ENCODE results near the gene PNCK.

PNCK gene

DNA sequence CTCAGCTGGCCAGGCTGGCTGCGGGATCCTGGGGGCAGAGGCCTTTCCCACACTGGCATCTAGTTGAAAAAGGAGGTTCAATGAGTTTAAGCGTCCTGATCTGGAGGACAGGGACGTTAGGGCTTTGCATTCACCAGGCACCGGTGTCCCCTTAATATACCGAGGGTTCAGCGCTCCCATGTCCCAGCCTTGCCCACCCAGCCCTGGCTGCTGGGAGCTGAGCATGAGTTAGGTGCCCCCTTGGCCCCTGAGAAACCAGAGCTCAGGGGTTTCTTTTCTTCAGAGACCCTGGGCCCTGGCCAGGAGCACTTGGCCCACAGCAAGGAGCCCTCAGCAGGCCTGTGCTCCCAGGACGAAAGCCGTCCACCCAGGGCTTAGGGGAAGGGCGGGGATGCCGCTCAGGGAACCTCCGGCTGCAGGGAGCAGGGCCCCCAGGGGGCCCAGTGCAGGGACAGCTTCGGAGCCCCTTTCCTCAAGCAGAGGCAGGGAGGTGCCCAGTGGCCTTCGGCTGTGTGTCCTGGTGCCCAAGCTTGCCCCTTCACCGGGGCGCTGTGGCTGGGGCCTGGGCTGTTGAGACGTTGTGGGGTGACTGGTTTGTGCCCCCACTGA is 47.5 kb downstream of the PNCK start:
- DNase-seq: no peak

DNA sequence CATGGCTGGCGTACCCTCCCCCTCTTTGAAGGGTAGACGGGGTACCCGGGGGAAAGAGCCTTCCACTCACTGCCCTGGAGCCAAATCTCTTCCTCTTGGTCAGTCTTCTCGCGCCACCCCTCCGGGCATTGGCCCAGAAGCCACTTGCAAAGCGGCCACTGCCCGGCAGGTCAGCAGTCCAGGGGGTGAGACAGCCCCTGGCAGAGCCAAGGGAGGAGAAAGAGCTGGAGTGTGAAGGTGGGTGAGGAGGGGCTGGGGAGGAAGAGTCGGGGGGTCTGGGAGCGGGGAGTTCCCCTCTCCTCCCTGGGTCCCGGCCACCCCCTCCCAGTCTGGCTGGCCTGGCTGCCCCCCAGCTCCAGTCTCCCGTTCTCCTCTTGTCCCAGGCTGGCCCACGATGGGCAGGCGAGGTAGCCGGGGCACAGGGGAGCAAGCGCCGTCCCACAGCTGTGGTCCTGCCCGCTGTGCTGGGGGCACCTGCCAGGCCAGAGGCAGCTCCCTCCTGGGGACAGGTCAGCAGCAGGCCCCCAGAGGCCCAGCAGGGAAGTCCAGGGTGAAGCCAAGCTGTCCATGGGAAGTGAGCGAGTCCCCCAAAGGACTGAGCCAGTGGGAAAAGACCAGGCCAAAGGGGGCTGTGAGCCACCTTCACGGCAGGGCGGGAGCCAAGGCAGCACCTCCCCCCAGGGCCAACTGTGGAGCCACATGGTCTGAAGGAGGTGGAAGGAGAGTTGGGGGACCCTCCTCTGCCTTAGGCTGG is 48.2 kb downstream of the PNCK start:
- no peak for DNase-seq

DNA sequence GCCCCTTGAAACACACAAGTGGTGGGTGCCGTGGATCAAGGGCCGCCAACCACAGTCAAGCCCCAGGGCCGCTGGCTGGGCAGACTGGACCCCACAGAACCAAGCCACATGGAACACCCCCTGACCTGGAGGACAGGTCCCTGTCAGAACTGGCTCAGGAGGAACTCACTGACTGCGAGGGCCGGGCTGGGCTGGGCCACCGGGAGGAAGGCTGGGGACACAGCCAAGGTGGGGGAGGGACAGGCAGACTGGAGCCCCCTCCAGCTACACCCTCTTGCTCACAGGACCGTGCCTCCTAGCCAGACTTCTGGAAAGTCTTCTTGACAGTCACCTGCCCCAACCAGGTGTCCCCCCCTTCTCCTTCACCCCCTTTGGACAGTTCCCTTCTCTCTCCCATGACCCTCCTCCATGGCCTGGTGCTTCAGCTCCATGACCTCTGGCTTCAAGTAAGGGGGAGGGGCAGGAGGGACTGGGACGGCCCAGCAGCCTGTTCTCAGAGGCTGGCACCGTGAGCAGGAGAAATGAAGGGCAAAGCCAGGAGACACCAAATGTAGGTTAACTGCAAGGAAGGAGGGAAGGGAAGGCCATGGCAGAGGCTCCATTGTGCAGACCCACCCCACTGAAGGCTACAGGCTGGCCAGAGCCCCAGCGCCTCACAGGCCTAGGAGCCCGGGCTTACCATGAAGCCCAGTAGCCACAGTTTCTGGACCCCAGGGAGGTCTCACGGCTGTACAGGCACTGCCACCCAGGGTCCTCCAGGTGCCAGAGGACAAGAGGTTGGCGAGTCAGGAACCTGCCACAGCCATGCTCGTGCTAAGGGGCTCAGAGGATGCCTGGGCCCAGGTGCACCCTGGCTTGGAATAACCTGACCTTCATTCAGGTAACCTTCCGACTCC is 49.2 kb downstream of the PNCK start:
- no peak for DNase-seq

DNA sequence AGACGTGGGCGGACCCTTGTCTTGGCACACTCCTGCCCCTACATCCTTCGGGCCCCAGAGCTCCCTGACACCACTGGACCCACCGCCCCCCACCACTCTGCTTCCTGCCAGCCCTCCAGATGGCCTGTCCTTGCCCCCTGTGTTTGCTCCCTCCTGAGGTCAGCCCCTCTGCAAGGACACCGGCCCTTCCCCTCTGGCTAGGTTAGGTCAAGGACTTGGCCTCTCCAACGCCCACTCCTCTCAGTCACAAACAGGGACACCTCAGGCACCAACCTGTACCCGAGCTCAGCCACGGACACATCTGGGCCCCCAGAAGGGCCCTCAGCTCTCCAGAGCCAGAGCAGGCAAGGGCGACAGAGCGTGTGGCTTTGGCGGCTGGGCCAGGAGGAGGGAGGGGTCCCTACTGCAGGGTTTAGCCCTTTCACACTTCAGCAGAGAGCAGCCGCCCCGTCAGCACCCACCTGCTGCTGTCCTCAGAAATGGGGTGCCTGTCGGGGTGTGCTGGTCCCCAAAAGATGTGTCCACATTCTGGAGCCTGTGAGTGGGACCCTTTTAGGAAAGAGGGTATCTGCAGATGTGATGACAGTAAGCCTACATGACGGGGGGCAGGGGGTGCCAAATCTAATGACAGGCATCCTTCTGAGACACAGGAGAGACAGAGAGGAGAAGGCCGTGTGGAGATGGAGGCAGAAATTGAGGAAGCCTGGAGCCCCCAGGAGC is 50.1 kb downstream of the PNCK start:
- no peak for DNase-seq

DNA sequence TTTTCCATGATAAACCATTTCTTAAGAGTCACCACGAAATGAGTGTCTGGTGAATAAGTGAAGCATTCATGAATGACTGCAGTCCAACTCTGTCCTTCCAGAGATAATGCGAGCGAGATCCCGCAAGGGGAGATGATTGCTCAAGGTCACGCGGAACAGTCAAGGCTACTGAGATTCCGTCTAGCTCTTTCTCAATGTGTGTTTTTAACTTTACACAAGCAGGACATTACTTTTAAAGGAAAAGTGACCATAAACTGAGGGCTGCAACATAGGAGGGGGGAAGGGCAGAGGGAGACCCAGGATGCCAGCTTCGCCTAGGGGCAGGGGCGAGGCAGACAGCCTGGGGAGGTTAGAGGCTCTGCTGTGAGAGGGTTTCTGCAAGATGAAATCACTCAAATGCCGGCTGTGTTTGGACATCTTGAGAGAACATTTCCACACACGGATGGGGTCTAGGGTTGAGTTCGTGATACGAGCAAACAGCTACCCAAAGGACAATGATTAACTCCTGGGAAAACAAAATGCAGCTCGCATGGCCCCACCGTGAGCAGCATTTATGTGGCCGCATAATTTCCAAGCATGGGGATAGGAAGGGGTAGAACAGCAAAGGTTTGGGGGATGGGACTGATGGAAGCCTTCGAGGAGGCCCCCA is 50.8 kb downstream of the PNCK start:
- no peak for DNase-seq

DNA sequence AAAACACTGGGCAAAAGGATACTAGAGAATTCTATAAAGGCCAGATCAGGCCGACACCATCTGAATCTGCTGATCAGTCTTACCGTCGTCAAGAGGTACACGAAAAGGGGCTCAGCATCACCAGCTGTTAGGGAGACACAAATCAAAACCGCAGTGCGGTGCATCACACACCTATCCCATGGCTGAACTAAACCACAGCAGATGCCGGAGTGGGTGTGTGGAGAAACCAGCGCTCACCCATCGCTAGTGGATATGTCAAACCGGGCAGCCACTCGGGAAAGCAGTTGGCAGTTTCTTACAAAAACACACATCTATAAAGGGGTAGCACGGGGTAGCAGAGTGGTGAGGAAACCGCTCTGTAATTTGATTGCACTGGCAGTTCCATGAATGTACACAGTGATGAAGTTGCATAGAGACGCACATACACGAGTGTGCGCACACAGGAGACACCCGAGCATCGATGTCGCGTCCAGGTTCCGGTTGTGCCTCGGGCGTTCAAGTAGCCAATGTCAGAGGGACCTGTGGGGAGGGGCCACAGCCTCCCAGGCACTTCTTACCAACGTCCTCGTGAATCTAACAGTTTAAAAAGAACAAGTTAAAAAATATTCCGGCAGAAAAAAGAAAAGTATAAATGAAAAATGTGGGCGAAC is 51.5 kb downstream of the PNCK start:
- DNase-seq: no peak

DNA sequence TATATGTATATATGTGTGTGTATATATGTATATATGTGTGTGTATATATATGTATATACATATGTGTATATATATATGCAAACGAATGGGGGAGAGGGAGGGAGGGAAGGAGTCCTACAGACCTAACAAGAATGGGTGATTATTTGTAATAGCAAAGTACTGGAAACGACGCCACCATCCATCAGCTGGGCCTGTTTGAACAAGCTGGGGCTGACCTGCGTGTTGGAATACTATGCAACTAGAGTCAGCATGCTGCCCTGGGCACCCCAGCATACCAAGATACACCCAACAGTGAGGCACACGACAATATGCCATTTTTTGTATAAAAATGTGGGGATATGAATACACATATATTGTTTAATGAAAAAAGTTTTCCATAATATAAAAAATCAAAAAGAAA is 53.0 kb downstream of the PNCK start:
- no peak for DNase-seq

All from NCI-H748 treated with DMSO at 0.1 percent for 48 hours (cell line).